GM19468 (cell line): ENCODE data around the gene C1QA.

Source experiments
- ATAC-seq: cut with Tn5 transposase; IDR thresholded peaks from one replicate; pipeline ENCODE4 v1.9.1; 2021; ENCODE audit warnings: mild to moderate bottlenecking, moderate library complexity, moderate number of reproducible peaks; ENCODE audit not compliant: unreplicated experiment; ENCODE audit errors: extremely low read depth

C1QA gene

GRCh38 chr1:22638476-22639234 lies 2.2 kb downstream of the C1QA start:
- ATAC-seq: no peak

DNA sequence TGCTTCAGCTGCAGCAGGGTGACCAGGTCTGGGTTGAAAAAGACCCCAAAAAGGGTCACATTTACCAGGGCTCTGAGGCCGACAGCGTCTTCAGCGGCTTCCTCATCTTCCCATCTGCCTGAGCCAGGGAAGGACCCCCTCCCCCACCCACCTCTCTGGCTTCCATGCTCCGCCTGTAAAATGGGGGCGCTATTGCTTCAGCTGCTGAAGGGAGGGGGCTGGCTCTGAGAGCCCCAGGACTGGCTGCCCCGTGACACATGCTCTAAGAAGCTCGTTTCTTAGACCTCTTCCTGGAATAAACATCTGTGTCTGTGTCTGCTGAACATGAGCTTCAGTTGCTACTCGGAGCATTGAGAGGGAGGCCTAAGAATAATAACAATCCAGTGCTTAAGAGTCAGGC lies 2.9 kb downstream of the C1QA start:
- no peak for ATAC-seq

DNA sequence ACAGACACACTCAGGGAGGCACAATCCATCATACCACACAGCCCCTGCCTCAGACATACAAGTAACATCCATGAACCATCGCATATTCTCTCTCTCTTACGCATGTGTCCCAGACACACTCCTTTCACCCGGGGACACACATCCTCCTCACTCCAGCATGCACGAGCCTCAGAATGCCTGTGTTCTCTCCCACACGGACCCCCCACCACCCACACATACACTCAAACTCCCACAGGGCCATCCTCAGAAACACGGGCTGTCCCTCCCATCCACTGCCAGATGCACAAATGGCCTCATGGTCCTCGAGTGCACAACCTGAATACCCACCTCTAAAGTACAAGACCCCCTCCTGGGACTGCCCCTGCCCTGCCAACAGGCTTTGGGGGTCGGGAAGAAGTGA lies 4.8 kb downstream of the C1QA start:
- ATAC-seq: no peak

DNA sequence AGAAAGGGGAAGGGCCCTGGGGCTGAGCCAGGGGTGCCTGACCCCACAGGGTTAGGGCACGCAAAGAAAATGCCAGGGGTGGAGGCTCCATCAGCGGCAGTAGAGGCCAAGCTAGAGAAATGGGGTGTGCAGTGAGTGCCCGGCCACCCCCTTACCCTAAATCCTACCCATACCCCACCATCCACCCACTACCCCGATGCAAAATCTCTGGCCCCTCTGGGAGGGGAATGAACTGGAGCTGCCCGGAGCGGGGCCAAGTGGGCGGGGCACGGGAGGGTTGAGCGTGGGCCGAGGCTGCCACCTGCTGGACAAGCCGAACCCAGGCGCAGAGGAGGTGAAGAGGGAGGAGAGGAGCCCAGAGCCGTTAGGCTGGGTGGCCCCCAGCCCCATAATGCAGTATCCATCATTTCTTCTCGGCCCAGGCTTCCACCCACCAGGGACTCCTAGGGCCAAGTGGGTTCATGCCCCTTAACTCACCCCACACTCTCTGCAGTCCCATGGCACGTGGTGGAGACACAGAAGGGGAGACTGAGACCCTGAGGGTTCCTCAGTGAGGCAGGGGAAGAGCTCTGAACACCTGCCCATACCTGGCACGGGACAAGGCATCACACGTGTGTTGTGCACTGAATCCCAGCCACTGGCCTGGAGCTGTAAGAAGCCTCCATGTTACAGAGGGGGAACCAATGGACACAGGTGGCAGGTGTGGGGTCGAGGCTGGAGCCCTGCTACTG lies 5.6 kb downstream of the C1QA start:
- no peak for ATAC-seq

- no peak for ATAC-seq
These were observed 7.0 kb downstream of the C1QA start, which contains the start of gene C1QC for GRCh38 chr1:22643381-22643780. Gene C1QC (plus strand): TSS chr1:22643633. CDS start chr1:22644024, 391 bp downstream.

GRCh38 chr1:22643928-22644327 lies 7.5 kb downstream of the C1QA start:
- ATAC-seq: no peak

- no peak for ATAC-seq
These were observed 9.5 kb downstream of the C1QA start for GRCh38 chr1:22645931-22646330.

- no peak for ATAC-seq
These were observed 10.0 kb downstream of the C1QA start for GRCh38 chr1:22646384-22646783.

DNA sequence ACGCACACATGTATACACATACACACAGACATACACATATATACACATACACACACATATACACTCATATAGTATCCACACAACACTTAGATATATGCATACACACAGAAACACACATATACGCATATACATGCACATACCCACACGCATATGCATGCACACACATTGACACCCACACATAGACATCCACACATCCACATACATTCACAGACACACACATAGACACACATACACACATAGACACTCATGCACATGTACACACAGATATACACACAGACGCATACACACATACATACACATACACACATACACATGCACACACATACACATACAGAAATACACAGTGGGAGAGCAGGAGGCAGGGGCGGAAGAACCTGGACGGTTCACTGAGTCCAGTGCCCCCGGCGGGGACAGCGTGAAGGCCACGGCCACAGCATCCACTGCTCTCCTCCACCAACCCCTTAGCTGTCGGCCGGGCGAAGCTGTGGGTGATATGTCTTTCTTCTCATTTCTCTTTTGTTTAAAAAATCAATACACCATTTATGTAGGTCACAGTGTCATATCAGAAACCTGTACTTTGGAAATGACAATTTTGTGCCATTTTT lies 13.8 kb downstream of the C1QA start:
- no peak for ATAC-seq

- ATAC-seq: no peak
These were observed 15.8 kb downstream of the C1QA start for GRCh38 chr1:22651941-22652856.

- ATAC-seq: no peak
These were observed 16.5 kb downstream of the C1QA start, which contains the start of gene C1QB for GRCh38 chr1:22652881-22653316. Gene C1QB (plus strand): TSS chr1:22653236. CDS start chr1:22659463, 6,227 bp downstream.

- no peak for ATAC-seq
These were observed 18.3 kb downstream of the C1QA start for GRCh38 chr1:22654692-22655091.

DNA sequence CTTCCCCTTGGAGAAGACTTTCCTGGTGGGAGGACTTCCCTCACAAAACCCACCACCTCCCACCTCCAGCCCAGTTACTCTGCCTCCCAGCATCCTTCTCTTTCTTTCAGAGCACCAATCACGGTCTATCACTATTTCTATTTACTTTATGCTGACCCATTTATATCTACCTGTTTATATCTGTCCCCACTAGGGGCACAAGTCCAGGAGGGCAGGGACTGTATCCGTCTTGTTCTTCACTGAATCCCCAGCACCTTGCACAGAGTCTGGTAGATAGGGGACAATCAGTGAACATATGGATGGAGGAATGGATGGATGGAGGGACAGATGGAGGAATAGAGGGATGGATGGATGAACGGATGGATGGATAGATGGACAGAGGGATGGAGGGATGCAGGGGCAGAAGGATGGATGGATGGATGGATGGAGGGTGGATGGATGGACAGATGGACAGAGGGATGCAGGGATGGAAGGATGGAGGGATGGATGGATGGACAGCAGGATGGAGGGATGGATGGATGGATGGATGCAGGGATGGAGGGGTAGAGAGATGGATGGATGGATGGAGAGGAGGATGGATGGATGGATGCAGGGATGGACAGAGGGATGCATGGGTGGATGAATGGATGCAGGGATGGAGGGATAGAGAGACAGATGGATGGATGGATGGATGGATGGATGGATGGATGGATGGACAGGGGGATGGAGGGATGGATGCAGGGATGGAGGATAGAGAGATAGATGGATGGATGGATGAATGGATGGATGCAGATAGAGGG lies 22.1 kb downstream of the C1QA start:
- no peak for ATAC-seq

GRCh38 chr1:22660716-22661241 lies 24.4 kb downstream of the C1QA start:
- ATAC-seq: no peak

GRCh38 chr1:22661880-22662279 lies 25.5 kb downstream of the C1QA start:
- no peak for ATAC-seq

DNA sequence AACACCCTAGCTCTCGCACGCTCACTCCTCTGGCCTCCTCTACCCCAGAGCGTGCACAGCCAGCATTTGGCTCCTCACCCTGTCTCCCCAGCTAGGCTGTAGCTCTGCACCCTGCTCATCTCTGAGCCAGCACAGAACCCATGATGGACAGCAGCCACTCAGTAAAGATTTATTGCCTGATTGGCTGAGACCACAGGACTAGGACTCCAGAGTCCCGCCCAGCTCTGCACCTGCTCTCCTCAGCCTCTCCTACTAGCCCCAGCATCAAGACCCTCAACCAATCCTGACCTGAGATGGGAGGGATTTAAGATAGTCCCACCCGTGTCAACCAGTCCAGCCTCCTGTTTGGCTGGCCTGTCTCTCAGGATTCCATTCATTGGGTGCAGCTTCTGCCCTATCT lies 25.9 kb downstream of the C1QA start:
- no peak for ATAC-seq

- no peak for ATAC-seq
These were observed 26.6 kb downstream of the C1QA start for GRCh38 chr1:22662986-22663408.

GRCh38 chr1:22665752-22666151 lies 29.3 kb downstream of the C1QA start:
- no peak for ATAC-seq

DNA sequence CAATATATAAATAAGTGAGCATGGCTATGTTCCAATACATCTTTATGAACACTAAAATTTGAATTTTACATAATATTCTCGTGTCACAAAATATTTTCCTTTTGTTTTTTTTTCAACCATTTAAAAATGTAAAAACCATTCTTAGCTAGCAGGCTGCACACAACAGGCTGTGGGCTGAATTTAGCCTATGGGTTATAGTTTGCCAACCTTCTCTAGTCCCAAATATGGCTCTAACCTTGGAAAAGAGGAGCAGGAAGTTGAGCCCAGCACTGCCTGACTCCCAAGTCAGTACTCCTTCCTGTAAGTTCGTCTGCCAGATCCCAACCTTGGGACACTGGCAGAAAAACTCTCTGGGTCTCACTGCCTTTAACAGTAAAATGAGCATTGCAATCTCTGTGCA lies 30.0 kb downstream of the C1QA start:
- ATAC-seq: no peak
